IgD-negative memory B cell (primary cell): ENCODE measurements around the gene KCNQ1. TPM values are rescaled to one million over a fixed set of nuclear protein-coding genes. Genes with fewer than 3 reads are reported as not detected.
A peak's percentile ranks its signal among the peaks of the same experiment; 100 is the strongest.

Experiments used
- H3K27ac Mint-ChIP-seq, 3 donors: one replicate each; pipeline ENCODE4 v1.8.0; 2020 to 2022; ENCODE audit warnings: mild to moderate bottlenecking in 3 of 3, mixed read lengths in 3 of 3, moderate library complexity in 1 of 3
- H3K27me3 Mint-ChIP-seq: one replicate; pipeline ENCODE4 v1.8.0; 2021; ENCODE audit warnings: mixed read lengths
- H3K36me3 Mint-ChIP-seq: one replicate; pipeline ENCODE4 v1.8.0; 2020; ENCODE audit warnings: mild to moderate bottlenecking, mixed read lengths
- H3K4me1 Mint-ChIP-seq, 3 donors: one replicate each; pipeline ENCODE4 v1.8.0; 2020 to 2022; ENCODE audit warnings: mixed read lengths in 3 of 3, mild to moderate bottlenecking in 1 of 3
- H3K4me3 Mint-ChIP-seq, 4 donors: one replicate each; pipeline ENCODE4 v1.8.0; 2020 to 2022; ENCODE audit warnings: mild to moderate bottlenecking in 4 of 4, mixed read lengths in 4 of 4, moderate library complexity in 3 of 4
- H3K9me3 Mint-ChIP-seq, 3 donors: one replicate each; pipeline ENCODE4 v1.8.0; 2020 to 2021; ENCODE audit warnings: mixed read lengths in 3 of 3, mild to moderate bottlenecking in 1 of 3
- polyA plus RNA-seq: library from polyadenylated mRNA; unstranded; fragments of 300-500 nt; fragmentation: Illumina TruSeq; gene quantifications from one replicate; pipeline ENCODE4 v1.2.3, GENCODE V29; 2021

The KCNQ1 gene
- polyA plus RNA-seq, 1 donor from 2014 or later: 20.5 TPM

DNA sequence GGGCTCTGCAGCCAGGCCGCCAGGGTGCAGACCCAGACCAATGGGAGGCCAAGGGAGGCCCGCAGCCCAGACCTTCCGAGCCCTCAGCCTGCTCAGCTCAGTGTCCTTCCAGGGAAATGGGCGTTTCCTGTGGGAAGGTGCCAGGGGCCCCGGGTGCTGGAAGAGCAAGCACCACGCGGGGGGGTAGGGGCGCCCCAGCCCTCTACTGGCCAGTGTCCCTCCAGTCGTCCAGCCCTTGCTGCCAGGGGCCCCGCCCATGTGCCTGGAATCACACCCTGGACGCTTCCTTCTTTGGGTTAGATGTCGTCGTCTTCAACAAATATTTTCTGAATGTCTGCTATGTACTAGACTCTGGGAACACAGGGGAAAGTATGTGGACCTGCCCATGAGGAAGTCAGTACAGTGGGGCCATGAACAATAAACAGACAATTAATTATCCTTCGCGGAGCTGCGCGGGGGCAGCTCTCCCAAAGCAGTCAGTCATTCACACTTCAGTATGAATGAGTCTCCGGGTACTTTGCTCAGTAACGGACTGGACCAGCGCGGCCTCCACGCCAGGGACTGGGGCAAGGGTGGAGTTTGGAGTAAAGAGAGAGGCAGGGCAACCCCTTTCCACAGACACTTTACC is 380.6 kb downstream of the KCNQ1 start:
- Mint-ChIP-seq H3K27me3 (peaks cover 1% of the 10 kb centered on the region), H3K9me3 (peaks cover 9 to 24% (median 23%) of the 10 kb centered on the region in 3 donors), H3K27ac (no peak overlapping the region), H3K36me3 (peaks cover 28% of the 10 kb centered on the region), H3K4me3 (peak overlapping the region in 1 of 4 donors; percentile 7), H3K4me1 (peaks cover 0 to 2% (median 0%) of the 10 kb centered on the region in 3 donors)

DNA sequence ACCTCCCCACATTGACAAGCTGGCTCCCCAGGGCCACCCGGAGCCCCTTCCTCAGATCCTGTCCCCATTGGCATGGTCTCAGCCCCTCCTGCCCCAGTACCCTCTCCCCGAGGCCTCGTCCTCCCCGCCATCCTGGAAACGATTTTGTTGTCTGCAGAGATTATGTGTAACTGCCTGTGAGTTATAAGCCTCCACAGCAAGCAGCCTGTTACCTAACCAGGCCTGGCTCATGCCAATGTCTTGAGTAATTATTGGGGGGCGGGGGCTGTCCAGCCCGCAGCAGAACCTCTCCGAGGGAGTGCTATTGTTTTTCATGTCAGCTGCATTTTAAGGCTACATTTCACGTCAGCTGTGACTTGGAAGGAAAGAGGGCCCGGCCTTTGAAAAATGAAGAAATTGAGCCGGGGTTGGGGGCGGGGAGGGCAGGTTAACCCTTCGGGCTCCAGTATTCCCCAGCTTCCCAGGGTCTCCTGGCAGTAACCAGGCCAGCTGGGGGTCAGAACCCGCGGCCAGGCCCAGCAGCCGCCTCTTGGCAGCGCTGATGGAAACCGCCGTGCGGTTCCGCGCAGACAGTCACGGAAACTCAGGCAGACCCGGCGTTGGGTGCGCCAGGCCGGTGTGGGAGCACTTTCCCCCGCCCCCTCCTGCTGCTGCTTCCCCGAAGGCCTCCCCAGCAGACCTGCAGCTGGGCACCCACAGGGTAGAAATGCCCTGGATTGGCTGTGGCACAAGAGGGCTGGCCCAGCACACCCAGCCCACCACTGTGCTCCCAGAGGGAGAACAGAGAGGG is 381.3 kb downstream of the KCNQ1 start:
- H3K4me3 Mint-ChIP-seq: no peak overlapping the region
- H3K36me3 Mint-ChIP-seq: peaks cover 25% of the 10 kb centered on the region
- H3K27ac Mint-ChIP-seq: no peak overlapping the region
- H3K9me3 Mint-ChIP-seq: peaks cover 9 to 24% (median 20%) of the 10 kb centered on the region in 3 donors
- peaks cover 1% of the 10 kb centered on the region for H3K27me3 Mint-ChIP-seq
- peaks cover 0 to 2% (median 0%) of the 10 kb centered on the region in 3 donors for H3K4me1 Mint-ChIP-seq

DNA sequence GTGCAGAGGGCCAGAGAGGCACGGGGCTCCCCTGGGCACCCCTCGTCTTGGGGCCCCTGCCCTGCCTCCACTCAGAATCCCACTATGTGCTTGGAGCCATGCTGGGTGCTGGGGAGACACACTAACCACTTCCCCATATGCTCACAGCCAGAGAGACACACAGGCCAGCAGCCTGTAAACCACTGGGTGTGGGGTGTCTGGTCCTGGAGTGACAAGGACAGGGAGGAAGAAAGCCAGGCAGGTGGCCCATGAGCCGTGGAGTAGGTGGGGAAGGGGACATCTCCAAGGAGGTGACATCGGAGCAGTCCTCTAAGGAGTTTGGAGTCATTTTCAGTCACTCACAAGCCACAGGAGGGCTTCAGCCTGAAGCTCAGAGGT is 381.9 kb downstream of the KCNQ1 start:
- Mint-ChIP-seq H3K27me3 (peaks cover 1% of the 10 kb centered on the region), H3K27ac (no peak overlapping the region), H3K4me1 (peaks cover 0 to 2% (median 0%) of the 10 kb centered on the region in 3 donors), H3K9me3 (peaks cover 9 to 23% (median 17%) of the 10 kb centered on the region in 3 donors), H3K4me3 (no peak overlapping the region), H3K36me3 (peaks cover 24% of the 10 kb centered on the region)

DNA sequence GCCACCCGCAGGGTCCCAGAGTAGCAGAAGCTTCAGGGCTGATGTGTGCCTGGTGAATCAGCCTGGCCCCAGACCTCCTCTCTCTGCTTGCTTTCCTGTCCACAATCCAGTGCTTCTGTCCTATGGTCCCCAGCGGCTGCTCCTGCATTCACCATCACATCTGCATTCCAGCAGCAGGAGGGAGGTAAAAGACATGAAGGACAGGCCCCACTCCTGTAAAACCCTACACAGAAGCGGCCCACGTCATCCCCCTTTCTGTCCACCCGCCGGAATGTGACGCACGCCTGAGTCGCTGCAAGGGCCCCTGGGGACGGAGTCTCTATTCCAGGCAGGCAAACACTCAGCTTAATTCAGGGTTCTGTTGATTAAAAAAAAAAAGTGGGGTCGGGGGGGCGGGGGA is 382.4 kb downstream of the KCNQ1 start:
- H3K36me3 Mint-ChIP-seq: peaks cover 22% of the 10 kb centered on the region

DNA sequence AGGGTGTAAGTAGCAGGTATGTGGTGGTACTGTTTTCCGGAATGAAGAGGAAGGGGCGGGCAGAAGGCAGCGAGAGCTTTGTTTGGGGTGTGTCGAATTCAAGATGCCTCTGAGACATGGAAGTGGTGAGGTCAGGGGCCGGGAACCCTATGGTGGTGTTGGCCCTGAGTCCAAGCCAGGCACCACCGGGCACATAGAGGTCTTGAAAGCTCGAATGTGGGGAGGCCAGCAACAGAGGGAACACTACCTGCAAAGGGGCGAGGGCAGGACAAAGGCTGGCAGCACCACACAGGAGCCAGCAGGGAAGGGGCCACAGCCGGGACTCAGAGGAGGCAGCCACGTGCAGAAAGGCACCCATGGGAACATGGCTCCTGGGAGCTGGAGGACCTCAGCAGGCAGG is 383.0 kb downstream of the KCNQ1 start:
- H3K27me3 Mint-ChIP-seq: peaks cover 1% of the 10 kb centered on the region
- no peak overlapping the region for H3K27ac Mint-ChIP-seq
- peaks cover 9 to 15% (median 12%) of the 10 kb centered on the region in 3 donors for H3K9me3 Mint-ChIP-seq
- H3K4me1 Mint-ChIP-seq: peaks cover 0 to 2% (median 0%) of the 10 kb centered on the region in 3 donors
- H3K4me3 Mint-ChIP-seq: no peak overlapping the region
- peaks cover 18% of the 10 kb centered on the region for H3K36me3 Mint-ChIP-seq

More for the DNA sequence above, 382.4 kb downstream of the KCNQ1 start:
- Mint-ChIP-seq H3K4me3 (no peak overlapping the region), H3K27ac (no peak overlapping the region), H3K27me3 (peaks cover 1% of the 10 kb centered on the region), H3K9me3 (peaks cover 9 to 17% (median 14%) of the 10 kb centered on the region in 3 donors), H3K4me1 (peaks cover 0 to 2% (median 0%) of the 10 kb centered on the region in 3 donors)

DNA sequence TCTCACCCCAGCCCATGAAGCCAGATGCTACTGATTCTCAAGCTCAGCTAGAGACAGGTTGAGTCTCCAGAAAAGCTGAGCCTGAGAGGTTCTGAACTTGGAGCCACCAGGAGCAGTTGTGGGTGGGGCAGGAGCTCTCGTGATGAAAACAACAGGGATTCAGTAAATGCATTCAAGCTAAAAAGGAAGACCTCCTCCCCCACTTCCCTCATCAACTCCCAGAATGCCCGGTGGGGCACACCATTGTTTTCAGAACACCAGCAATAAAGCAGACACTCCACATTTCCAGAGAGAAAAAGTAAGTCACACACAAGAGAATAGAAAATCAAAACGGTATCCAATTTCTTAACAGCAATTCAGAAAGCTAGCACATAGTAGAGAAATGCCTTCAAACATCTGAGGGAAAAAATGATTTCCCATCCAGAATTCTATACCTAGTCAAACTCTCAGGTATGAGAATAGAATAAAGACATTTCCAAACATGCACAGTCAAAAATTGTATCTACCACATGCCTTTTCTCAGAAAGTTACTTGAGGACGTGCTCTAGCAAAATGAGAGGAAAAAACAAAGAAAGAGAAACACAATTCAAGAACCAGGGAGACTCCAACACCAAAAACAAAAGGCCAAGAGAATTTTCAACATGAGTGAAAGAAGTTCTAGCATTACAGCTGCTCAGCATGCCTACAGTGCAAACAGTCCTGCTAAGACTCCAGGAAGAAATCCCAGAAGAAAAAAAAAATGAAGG is 383.9 kb downstream of the KCNQ1 start:
- H3K9me3 Mint-ChIP-seq: peaks cover 9 to 15% (median 9%) of the 10 kb centered on the region in 3 donors
- H3K4me1 Mint-ChIP-seq: peaks cover 0 to 2% (median 0%) of the 10 kb centered on the region in 3 donors
- H3K4me3 Mint-ChIP-seq: no peak overlapping the region
- peaks cover 1% of the 10 kb centered on the region for H3K27me3 Mint-ChIP-seq
- H3K27ac Mint-ChIP-seq: no peak overlapping the region
- peaks cover 14% of the 10 kb centered on the region for H3K36me3 Mint-ChIP-seq

DNA sequence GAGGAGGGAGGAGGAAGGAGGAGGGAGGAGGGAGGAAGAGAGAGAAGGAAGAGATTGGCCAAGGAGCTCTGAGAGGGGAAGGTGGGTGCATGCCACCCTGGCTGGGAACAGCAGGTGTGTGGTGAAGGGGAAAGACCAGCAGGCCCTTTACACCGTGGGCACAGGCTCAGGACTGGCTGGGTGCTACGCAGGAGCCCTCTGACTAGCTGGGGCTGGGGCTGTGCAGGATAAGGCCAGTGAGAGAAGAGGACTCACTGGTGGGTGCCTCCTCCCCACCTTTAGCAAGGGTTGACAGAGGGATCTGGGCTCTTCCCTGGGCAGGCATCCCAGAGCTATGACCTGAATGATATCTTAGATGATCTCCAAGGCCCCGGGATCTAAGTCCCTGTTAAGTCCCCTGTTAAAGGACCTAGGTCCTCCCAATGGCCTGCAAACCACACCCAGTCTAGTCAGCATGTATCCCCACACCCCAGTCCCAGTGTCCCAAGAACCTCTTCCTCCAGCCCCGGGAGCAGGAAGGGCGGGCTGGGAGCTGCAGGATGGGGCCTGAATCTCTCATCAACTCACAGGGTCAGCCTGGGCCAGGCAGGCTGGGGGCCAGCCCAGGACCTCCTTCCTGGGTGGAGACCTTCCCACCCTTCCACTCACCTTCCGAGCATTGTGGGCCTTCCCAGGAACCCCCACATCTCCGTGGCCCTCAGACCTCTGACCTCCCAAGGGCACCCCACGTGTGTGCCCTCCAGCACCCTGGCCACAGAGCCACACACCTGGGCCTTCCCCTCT is 385.4 kb downstream of the KCNQ1 start:
- peaks cover 0 to 3% (median 0%) of the 10 kb centered on the region in 3 donors for H3K4me1 Mint-ChIP-seq
- H3K9me3 Mint-ChIP-seq: peaks cover 9 to 15% (median 9%) of the 10 kb centered on the region in 3 donors
- no peak overlapping the region for H3K4me3 Mint-ChIP-seq
- H3K36me3 Mint-ChIP-seq: peaks cover 11% of the 10 kb centered on the region
- peaks cover 1% of the 10 kb centered on the region for H3K27me3 Mint-ChIP-seq
- H3K27ac Mint-ChIP-seq: no peak overlapping the region

GRCh38 chr11:2830886-2831285 is 386.1 kb downstream of the KCNQ1 start:
- no peak overlapping the region for H3K4me3 Mint-ChIP-seq
- H3K4me1 Mint-ChIP-seq: peaks cover 0 to 1% (median 0%) of the 10 kb centered on the region in 3 donors
- H3K9me3 Mint-ChIP-seq: peaks cover 9 to 15% (median 9%) of the 10 kb centered on the region in 3 donors
- no peaks in the 10 kb centered on the region for H3K27me3 Mint-ChIP-seq
- H3K36me3 Mint-ChIP-seq: peaks cover 11% of the 10 kb centered on the region
- H3K27ac Mint-ChIP-seq: no peak overlapping the region

DNA sequence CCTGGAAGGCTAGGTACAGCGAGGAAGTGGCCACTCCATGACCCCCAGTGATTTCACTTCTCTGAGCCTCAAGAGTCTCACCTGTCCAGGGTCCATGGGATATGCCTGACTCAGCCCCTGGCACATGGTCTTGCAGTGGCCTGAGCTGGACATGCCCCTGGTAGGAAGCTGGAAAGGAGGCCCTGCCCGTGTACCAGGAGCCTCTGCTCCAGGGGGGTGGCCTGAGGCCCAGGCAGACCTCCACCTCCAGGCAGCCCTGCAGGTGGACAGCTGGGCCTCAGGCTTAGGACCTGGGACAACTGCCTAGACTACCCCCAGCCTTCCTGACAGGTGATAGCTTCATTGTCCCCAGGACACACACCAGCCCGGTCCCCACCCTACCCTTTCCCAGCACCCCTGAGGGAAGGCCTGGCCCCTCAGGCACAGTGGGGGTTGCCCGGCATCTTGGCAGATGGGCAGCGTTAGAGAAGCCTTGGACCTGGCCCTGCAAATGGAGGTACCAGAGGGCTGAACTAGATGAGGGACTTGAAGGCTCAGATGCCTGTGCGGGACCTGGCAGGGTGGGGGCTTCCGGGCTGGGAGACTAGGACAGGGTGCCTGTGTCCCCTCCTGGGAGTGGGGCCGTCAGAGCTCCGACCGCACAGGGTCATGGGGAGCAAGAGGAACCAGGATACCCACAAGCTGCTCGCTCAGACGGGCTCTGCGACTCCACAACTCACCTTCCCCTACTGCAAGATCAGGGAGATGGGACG is 387.1 kb downstream of the KCNQ1 start:
- Mint-ChIP-seq H3K4me3 (no peak overlapping the region), H3K4me1 (peaks cover 0 to 1% (median 0%) of the 10 kb centered on the region in 3 donors), H3K36me3 (peaks cover 9% of the 10 kb centered on the region), H3K27ac (no peak overlapping the region), H3K9me3 (peaks cover 7 to 15% (median 9%) of the 10 kb centered on the region in 3 donors), H3K27me3 (no peaks in the 10 kb centered on the region)

DNA sequence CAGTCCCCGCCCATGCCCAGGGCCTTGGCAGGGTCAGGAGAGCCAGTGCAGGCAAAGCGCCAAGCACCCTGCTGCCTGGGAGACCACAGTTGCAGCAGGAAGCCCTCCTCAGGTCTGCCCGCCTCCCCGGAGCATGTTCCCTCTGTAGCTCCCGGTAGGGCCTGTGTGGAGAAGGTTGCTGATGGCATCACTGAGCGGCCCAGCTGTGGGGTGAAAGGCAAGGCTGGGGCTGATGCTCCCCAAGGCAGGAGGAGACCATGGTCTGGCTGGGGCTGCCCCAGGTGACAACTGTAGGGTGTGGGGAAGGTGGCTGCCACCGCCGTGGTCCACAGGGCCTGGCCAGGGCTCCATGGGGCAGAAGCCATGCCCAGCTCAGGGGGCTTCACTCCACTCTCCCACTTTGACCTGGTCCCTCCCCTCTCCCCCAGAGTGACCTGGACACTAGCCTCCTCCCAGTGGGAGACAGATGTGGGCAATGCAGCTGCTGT is 387.8 kb downstream of the KCNQ1 start:
- H3K4me3 Mint-ChIP-seq: no peak overlapping the region
- peaks cover 8% of the 10 kb centered on the region for H3K36me3 Mint-ChIP-seq
- peaks cover 0 to 1% (median 0%) of the 10 kb centered on the region in 3 donors for H3K4me1 Mint-ChIP-seq
- H3K27me3 Mint-ChIP-seq: no peaks in the 10 kb centered on the region
- H3K9me3 Mint-ChIP-seq: peaks cover 6 to 15% (median 9%) of the 10 kb centered on the region in 3 donors
- no peak overlapping the region for H3K27ac Mint-ChIP-seq

DNA sequence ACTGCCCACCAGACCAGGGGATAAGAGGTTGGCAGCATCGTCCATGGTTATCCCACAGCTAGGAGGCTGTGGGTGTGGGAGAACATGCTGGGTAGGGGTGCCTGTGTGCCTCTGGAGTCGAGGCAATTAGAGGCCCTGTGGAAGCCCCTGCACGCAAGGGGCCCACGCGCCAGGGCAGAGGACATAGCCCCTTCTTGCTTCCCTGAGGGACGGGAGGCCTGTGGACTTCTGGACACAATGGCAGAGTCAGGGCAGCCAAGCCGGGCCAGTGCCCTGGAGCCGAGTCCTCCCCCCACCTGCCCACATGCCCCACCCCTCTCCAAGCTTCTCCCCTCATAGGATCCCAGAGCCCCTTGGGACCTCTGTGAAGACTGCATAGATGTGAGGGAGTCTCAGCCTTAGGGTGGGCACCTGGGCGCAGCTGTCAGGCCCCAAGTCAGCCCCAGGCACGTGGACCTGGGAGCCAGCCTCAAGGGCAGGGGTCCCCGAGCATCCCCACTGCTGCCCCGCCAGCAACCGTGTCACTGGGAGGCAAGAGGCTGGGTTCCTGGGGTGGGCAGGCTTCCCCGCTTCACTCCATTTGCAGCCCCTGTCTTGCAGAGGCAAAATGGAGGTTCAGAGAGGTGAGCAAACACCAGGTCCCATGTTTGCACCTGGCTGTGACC is 388.4 kb downstream of the KCNQ1 start:
- H3K4me3 Mint-ChIP-seq: no peak overlapping the region

DNA sequence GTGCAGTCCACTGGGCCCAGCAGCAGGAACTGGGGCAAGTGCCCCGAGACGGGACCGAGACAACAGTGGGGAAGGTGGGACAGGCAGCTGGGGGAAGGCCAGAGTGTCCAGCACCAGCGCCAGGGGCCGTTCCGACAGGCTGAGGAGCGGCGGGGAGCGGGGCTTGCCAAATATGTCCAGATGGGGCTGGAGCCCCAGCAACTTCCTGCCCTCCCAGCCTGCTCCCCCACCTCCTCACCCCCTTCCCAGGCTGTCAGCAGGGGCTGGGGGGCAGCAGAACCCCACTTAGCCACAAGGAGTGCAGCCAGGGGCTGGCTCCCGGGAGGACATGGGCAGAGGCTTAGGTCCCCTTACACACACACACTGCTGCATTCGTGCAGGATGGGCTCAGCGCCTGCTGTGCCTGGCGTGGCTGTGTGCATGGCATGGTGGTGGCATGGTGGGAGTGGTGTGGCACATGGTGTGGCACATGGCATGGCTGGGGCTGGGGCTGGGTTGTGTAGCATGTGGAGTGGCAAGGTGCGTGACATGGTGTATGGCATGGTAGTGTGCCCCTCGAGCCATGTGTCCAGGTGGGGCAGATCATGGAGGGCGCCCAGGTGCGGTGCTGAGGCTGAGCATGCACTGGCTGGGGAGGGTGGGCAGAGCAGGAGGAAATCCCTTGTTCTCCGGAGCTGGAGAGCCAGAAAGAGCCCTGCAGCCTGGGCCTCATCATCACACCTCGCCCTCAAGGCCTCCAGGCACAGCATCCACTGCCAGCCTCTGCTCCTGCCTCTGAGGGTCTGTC is 389.1 kb downstream of the KCNQ1 start:
- Mint-ChIP-seq H3K27ac (peak overlapping the region in 1 of 3 donors; percentile 84), H3K4me1 (peaks cover 0 to 1% (median 0%) of the 10 kb centered on the region in 3 donors), H3K9me3 (peaks cover 0 to 5% (median 4%) of the 10 kb centered on the region in 3 donors), H3K36me3 (peaks cover 5% of the 10 kb centered on the region), H3K27me3 (no peaks in the 10 kb centered on the region), H3K4me3 (no peak overlapping the region)

More for the DNA sequence above, 388.4 kb downstream of the KCNQ1 start:
- Mint-ChIP-seq H3K27ac (no peak overlapping the region), H3K36me3 (peaks cover 8% of the 10 kb centered on the region), H3K4me1 (peaks cover 0 to 1% (median 0%) of the 10 kb centered on the region in 3 donors), H3K9me3 (peaks cover 2 to 12% (median 9%) of the 10 kb centered on the region in 3 donors), H3K27me3 (no peaks in the 10 kb centered on the region)
